CD4-positive, alpha-beta T cell (primary cell): ENCODE measurements around the gene URB1. TPM values are rescaled to one million over a fixed set of nuclear protein-coding genes. Genes with fewer than 3 reads are reported as not detected.

Experiments used
- ATAC-seq: fragments of 200-7000 bp; cut with Tn5 transposase; one replicate; pipeline ENCODE4 v1.10.0; 2022; ENCODE audit warnings: mild to moderate bottlenecking; ENCODE audit not compliant: poor library complexity
- CTCF ChIA-PET: fragments of 350-600 bp; sonication (Branson Sonifier 250); formaldehyde crosslinking; loops from one replicate; lab custom pipeline; 2021; ENCODE audit warnings: antibody characterized with exemption, inconsistent platforms; lab: Charles Lee
- POLR2A ChIA-PET: fragments of 350-600 bp; sonication (Branson Sonifier 250); formaldehyde crosslinking; loops from one replicate; lab custom pipeline; 2021; ENCODE audit warnings: antibody characterized with exemption, inconsistent platforms; lab: Charles Lee
- DNase-seq, 14 experiments: peaks; one replicate each; pipeline ENCODE4 v3.0.0-alpha.2; 2013 to 2020; ENCODE audit warnings: mixed read lengths in 2 of 14
- H3K27ac ChIP-seq, 2 donors: one replicate each; pipeline versions ENCODE4 v1.5.1 to v1.7.0; 2013; ENCODE audit warnings: low read length in 2 of 2, low read depth in 1 of 2, mild to moderate bottlenecking in 1 of 2
- H3K27me3 ChIP-seq, 2 experiments: 1 replicate in 1 of 2; 2 replicates in 1 of 2; pipeline versions ENCODE4 v1.6.1 to v1.7.0; 2013; ENCODE audit warnings: low read length in 2 of 2, control low read depth in 1 of 2, mild to moderate bottlenecking in 1 of 2, moderate library complexity in 1 of 2; ENCODE audit not compliant: insufficient read depth in 2 of 2, control insufficient read depth in 1 of 2
- H3K36me3 ChIP-seq: one replicate; pipeline ENCODE4 v1.6.1; 2013; ENCODE audit warnings: low read length, control low read depth; ENCODE audit not compliant: insufficient read depth
- H3K4me1 ChIP-seq: one replicate; pipeline ENCODE4 v1.6.1; 2013; ENCODE audit warnings: low read length, control low read depth; ENCODE audit not compliant: insufficient read depth
- H3K4me3 ChIP-seq: one replicate; pipeline ENCODE4 v1.5.1; 2013; ENCODE audit warnings: mild to moderate bottlenecking, low read length, moderate library complexity
- H3K9me3 ChIP-seq, 2 experiments: 1 replicate in 1 of 2; 2 replicates in 1 of 2; pipeline versions ENCODE4 v1.6.1 to v1.7.0; 2013; ENCODE audit warnings: low read length in 2 of 2, mild to moderate bottlenecking in 2 of 2, control low read depth in 1 of 2, moderate library complexity in 1 of 2; ENCODE audit not compliant: control insufficient read depth in 1 of 2, insufficient read depth in 1 of 2
- H3K27ac Mint-ChIP-seq: one replicate; pipeline ENCODE4 v1.8.0; 2020; ENCODE audit warnings: mixed read lengths
- H3K27me3 Mint-ChIP-seq: one replicate; pipeline ENCODE4 v1.8.0; 2021; ENCODE audit warnings: mixed read lengths
- H3K36me3 Mint-ChIP-seq: one replicate; pipeline ENCODE4 v1.8.0; 2021; ENCODE audit warnings: low read depth, mixed read lengths
- H3K4me1 Mint-ChIP-seq: one replicate; pipeline ENCODE4 v1.8.0; 2021; ENCODE audit warnings: low read depth, mixed read lengths
- H3K4me3 Mint-ChIP-seq: one replicate; pipeline ENCODE4 v1.8.0; 2020; ENCODE audit warnings: mild to moderate bottlenecking, mixed read lengths
- H3K9me3 Mint-ChIP-seq: one replicate; pipeline ENCODE4 v1.8.0; 2020; ENCODE audit warnings: mixed read lengths
- CTCF ChIP-seq: fragments of 200-600 bp; IDR thresholded peaks from one replicate; pipeline ENCODE4 v1.8.0; 2022; ENCODE audit warnings: antibody characterized with exemption, mild to moderate bottlenecking
- intact Hi-C, 2 experiments: fragments of 100-400 bp; cut with DNase I in 1 of 2; cut with micrococcal nuclease in 1 of 2; formaldehyde crosslinking; loops; one replicate each; pipeline versions ENCODE4 v1.15.1 to v1.9.0; 2023 to 2025; cut with DNase I, micrococcal nuclease
- total RNA-seq, 174 experiments: library from RNA in 2 of 174; stranded (reverse) in 2 of 174; gene quantifications; one replicate each; pipeline ENCODE4 v1.2.3 and lab custom pipeline; 2021 to 2026

Gene URB1
- total RNA-seq, 2 experiments from 2014 or later, result 5.4 to 5.7 TPM

- CTCF ChIA-PET, result no interaction called here
- Mint-ChIP-seq H3K27me3 (no peaks in the 10 kb centered on the region), H3K4me3 (no peak overlapping the region), H3K9me3 (no peaks in the 10 kb centered on the region), H3K36me3 (peaks cover 93% of the 10 kb centered on the region), H3K4me1 (no peaks in the 10 kb centered on the region), H3K27ac (no peak overlapping the region)
- POLR2A ChIA-PET, result no interaction called here
- ATAC-seq (no peak), DNase-seq (no peak)
- Histone ChIP-seq H3K4me3 (no peak overlapping the region), H3K9me3 (no peaks in the 10 kb centered on the region), H3K4me1 (no peaks in the 10 kb centered on the region), H3K27ac (no peak overlapping the region), H3K27me3 (no peaks in the 10 kb centered on the region), H3K36me3 (peaks cover 92% of the 10 kb centered on the region)
- intact Hi-C loops, result no loop called here
- no peak for TF ChIP-seq CTCF
Observed at GRCh38 chr21:32366191-32366590, 26.6 kb downstream of the URB1 start.

GRCh38 chr21:32364796-32365195 lies 28.0 kb downstream of the URB1 start:
- ChIA-PET POLR2A (no interaction called here), CTCF (no interaction called here)
- H3K4me1 Mint-ChIP-seq, result no peaks in the 10 kb centered on the region
- H3K4me1 ChIP-seq, result no peaks in the 10 kb centered on the region
- H3K27ac Mint-ChIP-seq, result no peak overlapping the region
- no peaks in the 10 kb centered on the region for H3K9me3 Mint-ChIP-seq
- no peak for ATAC-seq
- H3K36me3 Mint-ChIP-seq, result peaks cover 93% of the 10 kb centered on the region
- H3K4me3 Mint-ChIP-seq, result no peak overlapping the region
- H3K9me3 ChIP-seq, result no peaks in the 10 kb centered on the region
- H3K27me3 ChIP-seq, result no peaks in the 10 kb centered on the region
- no peak for TF ChIP-seq CTCF
- no peak overlapping the region for H3K27ac ChIP-seq
- H3K4me3 ChIP-seq, result no peak overlapping the region
- peaks cover 92% of the 10 kb centered on the region for H3K36me3 ChIP-seq
- DNase-seq, result no peak
- H3K27me3 Mint-ChIP-seq, result no peaks in the 10 kb centered on the region
- intact Hi-C loops, result no loop called here

GRCh38 chr21:32364387-32364786 lies 28.4 kb downstream of the URB1 start:
- H3K4me3 ChIP-seq, result no peak overlapping the region
- H3K27me3 ChIP-seq, result no peaks in the 10 kb centered on the region
- ChIA-PET CTCF (no interaction called here), POLR2A (no interaction called here)
- no peaks in the 10 kb centered on the region for H3K9me3 ChIP-seq
- Mint-ChIP-seq H3K36me3 (peaks cover 93% of the 10 kb centered on the region), H3K9me3 (no peaks in the 10 kb centered on the region), H3K27me3 (no peaks in the 10 kb centered on the region), H3K4me3 (no peak overlapping the region), H3K4me1 (no peaks in the 10 kb centered on the region), H3K27ac (no peak overlapping the region)
- H3K27ac ChIP-seq, result no peak overlapping the region
- ATAC-seq (no peak), DNase-seq (no peak)
- peaks cover 92% of the 10 kb centered on the region for H3K36me3 ChIP-seq
- TF ChIP-seq CTCF, result no peak
- no peaks in the 10 kb centered on the region for H3K4me1 ChIP-seq
- intact Hi-C loops, result no loop called here
